ELF-1 (cell line): ENCODE data around the gene OR6C75.
"Not testable (repeated sequence)": the region's sequence is repeated elsewhere in the genome, so short reads cannot be mapped to it uniquely, and the experiment has no call there.

ENCODE experiments used
- DNase-seq: peaks from one replicate; pipeline ENCODE4 v3.0.0-alpha.2; 2016; ENCODE audit warnings: low read depth, low spot score

The OR6C75 gene

GRCh38 chr12:55362675-55363074 is at the start of gene OR6C75:
TSS of gene OR6C75 (plus strand) at chr12:55362975. CDS start at chr12:55365111, 2,136 bp downstream.
- DNase-seq = no peak

GRCh38 chr12:55314043-55314442 is 48.7 kb upstream of the OR6C75 start, which contains the start of gene OR6C1:
TSS of gene OR6C1 (plus strand) at chr12:55314343. CDS start at chr12:55320600, 6,257 bp downstream.
- DNase-seq = no peak

- no peak for DNase-seq
These were observed 42.6 kb upstream of the OR6C75 start for GRCh38 chr12:55320201-55320600.

- not testable (repeated sequence) for DNase-seq
These were observed 37.0 kb upstream of the OR6C75 start for GRCh38 chr12:55325801-55326200.

GRCh38 chr12:55330446-55330845 is 32.3 kb upstream of the OR6C75 start, which contains the start of gene OR6C3:
TSS of gene OR6C3 (plus strand) at chr12:55330746. CDS start at chr12:55331701, 955 bp downstream.
- DNase-seq = no peak

GRCh38 chr12:55336002-55336401 is 26.8 kb upstream of the OR6C75 start:
- no peak for DNase-seq

GRCh38 chr12:55355338-55355737 is 7.4 kb upstream of the OR6C75 start:
- peak; percentile 81 for DNase-seq

GRCh38 chr12:55365086-55365485 is 2.3 kb downstream of the OR6C75 start:
- DNase-seq = no peak

- no peak for DNase-seq
These were observed 9.7 kb downstream of the OR6C75 start for GRCh38 chr12:55372521-55372920.

GRCh38 chr12:55385891-55386290 is 23.1 kb downstream of the OR6C75 start:
- DNase-seq = peak; percentile 25

- DNase-seq = no peak
These were observed 29.4 kb downstream of the OR6C75 start for GRCh38 chr12:55392032-55392795.

GRCh38 chr12:55396326-55396725 is 33.6 kb downstream of the OR6C75 start:
- no peak for DNase-seq

GRCh38 chr12:55400229-55400628 is 37.5 kb downstream of the OR6C75 start, which contains the start of gene OR6C65:
TSS of gene OR6C65 (plus strand) at chr12:55400529. CDS start at chr12:55400529, 0 bp downstream.
- DNase-seq = no peak

- no peak for DNase-seq
These were observed 45.1 kb downstream of the OR6C75 start for GRCh38 chr12:55407866-55408265.

GRCh38 chr12:55409133-55409532 is 46.4 kb downstream of the OR6C75 start:
- not testable (repeated sequence) for DNase-seq

GRCh38 chr12:55412138-55412537 is 49.4 kb downstream of the OR6C75 start:
- DNase-seq = not testable (repeated sequence)

- DNase-seq = peak; percentile 5
These were observed 51.0 kb downstream of the OR6C75 start for GRCh38 chr12:55413498-55414388.

- DNase-seq = peak; percentile 46
These were observed 51.6 kb downstream of the OR6C75 start for GRCh38 chr12:55414396-55414823.

- not testable (repeated sequence) for DNase-seq
These were observed 52.1 kb downstream of the OR6C75 start for GRCh38 chr12:55414889-55415288.

- DNase-seq = no peak
These were observed 54.2 kb downstream of the OR6C75 start for GRCh38 chr12:55416961-55417360.
